Activated naive CD4-positive, alpha-beta T cell treated with anti-CD3 and anti-CD28 coated beads for 36 hours (primary cell): ENCODE measurements around the gene RPS19BP1. TPM values are rescaled to one million over a fixed set of nuclear protein-coding genes. Genes with fewer than 3 reads are reported as not detected.

Source experiments
- CTCF ChIA-PET: fragments of 350-600 bp; sonication (Branson Sonifier 250); formaldehyde crosslinking; loops from one replicate; lab custom pipeline; 2021; ENCODE audit warnings: antibody characterized with exemption; lab: Charles Lee
- DNase-seq: peaks from one replicate; pipeline ENCODE4 v3.0.0-alpha.2; 2020
- H3K27ac Mint-ChIP-seq: one replicate; pipeline ENCODE4 v1.8.0; 2021; ENCODE audit warnings: mild to moderate bottlenecking, mixed read lengths
- H3K27me3 Mint-ChIP-seq: one replicate; pipeline ENCODE4 v1.8.0; 2021; ENCODE audit warnings: low read depth, mixed read lengths
- H3K36me3 Mint-ChIP-seq: one replicate; pipeline ENCODE4 v1.8.0; 2021; ENCODE audit warnings: low read depth, mixed read lengths
- H3K4me1 Mint-ChIP-seq: one replicate; pipeline ENCODE4 v1.8.0; 2021; ENCODE audit warnings: low read depth, mixed read lengths
- H3K4me3 Mint-ChIP-seq: one replicate; pipeline ENCODE4 v1.8.0; 2021; ENCODE audit warnings: mild to moderate bottlenecking, moderate library complexity, mixed read lengths
- H3K9me3 Mint-ChIP-seq: one replicate; pipeline ENCODE4 v1.8.0; 2021; ENCODE audit warnings: mixed read lengths
- intact Hi-C: fragments of 100-400 bp; cut with micrococcal nuclease; formaldehyde crosslinking; loops from one replicate; pipeline ENCODE4 v1.15.1; 2023
- total RNA-seq, 2 experiments: library from RNA; stranded (reverse); gene quantifications; one replicate each; pipeline ENCODE4 v1.2.3, GENCODE V29; 2021

RPS19BP1 gene
- total RNA-seq, 2 experiments from 2014 or later: 52.0 to 56.2 TPM

DNA sequence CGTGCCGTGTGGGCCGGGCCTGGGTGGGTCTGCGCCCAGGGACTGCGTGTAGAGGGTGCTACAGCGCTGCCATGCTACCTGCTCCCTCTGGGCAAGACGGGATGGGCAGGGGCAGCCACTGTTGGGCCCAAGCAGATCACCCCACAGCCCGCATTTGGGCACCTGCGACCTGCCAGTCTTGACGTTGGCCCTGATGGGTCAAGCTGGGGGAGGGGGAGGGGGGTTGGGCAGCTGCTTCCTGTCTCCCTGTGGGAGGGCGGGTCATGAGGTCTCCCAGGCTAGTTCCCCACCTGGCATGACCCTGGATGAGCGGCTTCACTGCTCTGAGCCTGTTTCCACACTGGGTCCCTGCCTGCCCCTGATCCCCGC lies 2.8 kb upstream of the RPS19BP1 start:
- intact Hi-C loops: loop anchor here (10.0 kb wide), 1 partner anchor 1749 kb away; the partner anchor contains the start of gene RANGAP1
- Mint-ChIP-seq H3K36me3 (peaks cover 10% of the 10 kb centered on the region), H3K4me3 (no peak overlapping the region), H3K27ac (no peak overlapping the region), H3K27me3 (no peaks in the 10 kb centered on the region), H3K9me3 (no peaks in the 10 kb centered on the region), H3K4me1 (peaks cover 20% of the 10 kb centered on the region)
- no peak for DNase-seq
- CTCF ChIA-PET: interaction anchor here (0.6 to 4.1 kb wide), 27 partner anchors 9 to 813 kb away, joined by 3 to 67 read pairs (median 6); no protein-coding TSS in a partner anchor

DNA sequence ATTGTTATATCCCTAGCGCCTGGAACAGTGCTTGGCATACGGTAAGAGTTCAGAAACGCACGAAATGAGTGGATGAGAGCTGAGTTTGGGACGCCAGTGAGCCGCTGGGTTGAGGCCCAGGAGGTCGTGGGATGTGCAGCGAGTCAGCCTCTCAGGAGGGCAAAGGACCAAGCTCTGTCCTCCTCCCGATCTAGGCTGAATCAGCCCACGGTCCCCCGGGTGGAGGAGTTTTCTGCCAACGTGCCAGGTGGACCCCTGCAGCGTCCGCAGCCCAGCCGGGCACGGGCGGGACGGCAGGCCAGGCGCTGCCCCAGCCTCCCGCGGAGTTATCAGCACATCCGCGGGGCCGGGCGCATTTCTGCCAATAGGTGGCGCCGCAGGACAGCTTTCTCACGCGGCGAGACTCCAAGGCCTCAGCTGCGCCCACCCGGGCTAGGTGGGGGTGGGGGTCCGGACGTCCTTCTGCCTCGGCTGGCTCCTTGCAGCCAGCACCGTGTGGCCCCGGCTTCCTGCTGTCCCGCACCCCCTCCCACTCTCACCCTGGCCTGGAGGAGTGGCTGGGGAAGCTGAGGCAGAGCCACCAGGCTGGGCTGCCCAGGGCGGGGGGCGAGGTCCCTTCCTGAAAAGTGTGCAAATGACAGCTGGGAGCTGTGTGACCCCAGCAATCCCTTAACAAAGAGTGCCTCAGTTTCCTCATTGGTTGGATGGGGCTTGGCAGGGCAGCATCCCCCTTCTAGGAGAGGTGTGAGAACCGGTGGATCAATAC lies 2.2 kb upstream of the RPS19BP1 start:
- no peak overlapping the region for H3K4me3 Mint-ChIP-seq
- no peaks in the 10 kb centered on the region for H3K27me3 Mint-ChIP-seq

DNA sequence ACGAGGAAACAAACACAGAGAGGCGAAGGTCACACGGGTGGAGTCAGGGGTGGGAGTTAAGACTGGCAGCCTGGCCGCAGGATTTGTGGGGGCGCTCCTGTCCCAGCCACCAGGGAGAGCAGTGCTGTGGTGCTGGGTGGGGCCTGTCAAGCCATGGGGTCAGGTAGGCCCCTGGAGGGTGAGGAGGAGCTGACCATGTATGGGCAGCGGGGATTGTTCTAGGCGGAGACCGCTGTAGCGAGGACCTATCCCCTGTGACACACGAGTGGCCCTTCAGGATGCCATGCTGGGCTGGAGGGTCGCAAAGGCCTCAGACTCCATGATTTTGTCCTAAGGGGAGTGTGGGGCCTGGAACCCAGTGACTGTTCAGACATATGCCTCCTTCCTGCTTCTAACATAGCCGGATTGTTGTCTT lies 1.6 kb upstream of the RPS19BP1 start:
- no peak overlapping the region for H3K4me3 Mint-ChIP-seq
- CTCF ChIA-PET: interaction anchor here (0.6 to 4.1 kb wide), 35 partner anchors 10 to 814 kb away, joined by 3 to 67 read pairs (median 5); partner anchors contain the start of gene TAB1
- peaks cover 17% of the 10 kb centered on the region for H3K36me3 Mint-ChIP-seq
- intact Hi-C loops: loop anchor here (1.0 to 10.0 kb wide), 4 partner anchors 490 to 1751 kb away; partner anchors contain the start of genes ADSL, RANGAP1 and TNRC6B
- no peak for DNase-seq
- H3K9me3 Mint-ChIP-seq: no peaks in the 10 kb centered on the region
- peaks cover 33% of the 10 kb centered on the region for H3K4me1 Mint-ChIP-seq
- H3K27me3 Mint-ChIP-seq: no peaks in the 10 kb centered on the region
- peak overlapping the region; percentile 4 for H3K27ac Mint-ChIP-seq

More for the DNA sequence above, 2.2 kb upstream of the RPS19BP1 start:
- H3K4me1 Mint-ChIP-seq: peaks cover 26% of the 10 kb centered on the region
- H3K9me3 Mint-ChIP-seq: no peaks in the 10 kb centered on the region
- CTCF ChIA-PET: interaction anchor here (0.6 to 4.1 kb wide), 38 partner anchors 10 to 813 kb away, joined by 3 to 67 read pairs (median 5); partner anchors contain the start of gene TAB1
- peaks cover 15% of the 10 kb centered on the region for H3K36me3 Mint-ChIP-seq
- peak; percentile 89 for DNase-seq
- intact Hi-C loops: loop anchor here (1.0 to 10.0 kb wide), 4 partner anchors 490 to 1750 kb away; partner anchors contain the start of genes ADSL, RANGAP1 and TNRC6B
- H3K27ac Mint-ChIP-seq: peak overlapping the region; percentile 4

DNA sequence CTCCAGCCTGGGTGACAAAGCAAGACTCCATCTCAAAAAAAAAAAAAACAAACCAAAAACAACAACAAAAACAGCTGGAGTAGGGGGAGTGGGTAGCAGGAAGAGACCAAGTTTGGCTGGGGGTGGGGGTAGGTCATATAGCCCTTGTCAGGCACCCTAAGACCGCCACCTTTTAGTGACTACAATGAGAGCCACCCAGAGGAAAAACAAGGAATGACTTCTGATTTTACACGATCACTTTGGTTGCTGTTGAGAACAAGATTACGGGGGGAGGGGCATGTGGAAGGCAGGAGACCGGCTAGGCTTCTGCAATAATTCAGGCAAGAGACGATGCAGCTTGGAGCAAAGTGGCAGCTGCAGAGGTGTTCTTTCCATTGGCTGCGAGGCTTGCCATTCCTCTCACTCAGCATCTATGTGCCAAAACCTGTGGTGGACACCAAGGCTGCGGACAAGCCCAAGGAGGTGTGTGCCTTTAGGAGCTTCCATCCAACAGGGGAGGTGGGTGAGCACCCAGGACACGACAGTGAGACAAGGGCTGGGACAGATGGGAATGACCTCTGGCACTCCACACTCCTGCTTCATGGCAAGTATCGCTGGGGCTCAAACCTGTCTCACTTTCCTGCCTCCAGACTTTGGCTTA lies 1.7 kb downstream of the RPS19BP1 start:
- DNase-seq: peak; percentile 47
- CTCF ChIA-PET: interaction anchor here (0.6 to 11.1 kb wide), 14 partner anchors 15 to 1235 kb away, joined by 3 to 208 read pairs (median 4); partner anchors contain the start of gene MIEF1
- peak overlapping the region; percentile 94 for H3K4me3 Mint-ChIP-seq
- peaks cover 61% of the 10 kb centered on the region for H3K4me1 Mint-ChIP-seq
- no peaks in the 10 kb centered on the region for H3K9me3 Mint-ChIP-seq
- intact Hi-C loops: loop anchor here (5.0 to 10.0 kb wide), 3 partner anchors 646 to 1754 kb away; partner anchors contain the start of genes ADSL, RANGAP1 and TNRC6B
- H3K27ac Mint-ChIP-seq: peak overlapping the region; percentile 40
- H3K27me3 Mint-ChIP-seq: no peaks in the 10 kb centered on the region
- H3K36me3 Mint-ChIP-seq: peaks cover 26% of the 10 kb centered on the region

DNA sequence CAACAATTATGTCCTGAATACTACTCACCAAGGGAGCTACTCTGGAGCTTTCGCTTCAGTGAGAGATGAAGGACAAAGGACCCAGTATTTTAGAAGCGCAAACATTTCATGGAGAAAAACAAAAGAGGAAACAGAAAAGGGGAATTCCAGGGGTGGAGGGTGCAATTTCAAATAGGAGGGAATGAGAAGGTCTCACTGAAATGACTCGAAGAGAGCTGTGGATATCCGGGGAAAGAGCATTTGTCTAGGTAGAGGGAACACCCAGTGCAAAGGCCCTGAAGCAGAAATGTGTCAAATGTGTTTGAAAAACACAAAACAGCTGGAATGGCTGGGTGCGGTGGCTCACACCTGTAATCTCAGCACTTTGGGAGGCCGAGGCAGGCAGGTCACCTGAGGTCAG lies 2.4 kb downstream of the RPS19BP1 start:
- intact Hi-C loops: loop anchor here (5.0 to 10.0 kb wide), 3 partner anchors 647 to 1755 kb away; partner anchors contain the start of genes ADSL, RANGAP1 and TNRC6B
- DNase-seq: no peak
- Mint-ChIP-seq H3K36me3 (peaks cover 31% of the 10 kb centered on the region), H3K27me3 (no peaks in the 10 kb centered on the region), H3K4me1 (peaks cover 67% of the 10 kb centered on the region), H3K27ac (no peak overlapping the region), H3K4me3 (no peak overlapping the region), H3K9me3 (no peaks in the 10 kb centered on the region)
- CTCF ChIA-PET: interaction anchor here (0.7 to 11.1 kb wide), 10 partner anchors 14 to 514 kb away, joined by 3 to 208 read pairs (median 5); partner anchors contain the start of gene MIEF1

DNA sequence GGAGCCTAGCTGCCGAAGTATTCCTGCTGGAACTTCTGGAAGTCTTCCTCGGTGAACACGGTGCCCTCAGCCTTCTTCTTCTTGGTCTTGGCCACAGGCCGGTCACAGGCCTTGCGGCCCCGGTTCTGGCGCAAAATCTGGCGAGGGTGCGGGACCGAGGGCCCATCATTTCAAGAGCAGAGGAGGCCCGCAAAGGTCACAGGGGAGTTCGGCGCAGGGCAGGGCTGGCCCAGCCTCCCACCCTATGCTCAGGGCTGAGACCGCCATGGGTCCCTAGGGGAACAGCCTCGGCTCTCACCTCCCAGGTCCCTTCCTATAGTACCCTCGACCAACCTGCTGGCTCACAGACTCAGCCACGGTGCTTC lies 3.1 kb downstream of the RPS19BP1 start:
- Mint-ChIP-seq H3K27ac (peak overlapping the region; percentile 83), H3K9me3 (no peaks in the 10 kb centered on the region), H3K4me3 (no peak overlapping the region), H3K27me3 (no peaks in the 10 kb centered on the region), H3K36me3 (peaks cover 36% of the 10 kb centered on the region), H3K4me1 (peaks cover 73% of the 10 kb centered on the region)
- CTCF ChIA-PET: interaction anchor here (0.7 to 11.1 kb wide), 24 partner anchors 9 to 507 kb away, joined by 3 to 208 read pairs (median 5); partner anchors contain the start of genes ATF4, MIEF1, RPL3 and TAB1
- intact Hi-C loops: loop anchor here (1.0 to 2.0 kb wide), 5 partner anchors 27 to 358 kb away; partner anchors contain the start of genes MIEF1 and TAB1
- DNase-seq: no peak

DNA sequence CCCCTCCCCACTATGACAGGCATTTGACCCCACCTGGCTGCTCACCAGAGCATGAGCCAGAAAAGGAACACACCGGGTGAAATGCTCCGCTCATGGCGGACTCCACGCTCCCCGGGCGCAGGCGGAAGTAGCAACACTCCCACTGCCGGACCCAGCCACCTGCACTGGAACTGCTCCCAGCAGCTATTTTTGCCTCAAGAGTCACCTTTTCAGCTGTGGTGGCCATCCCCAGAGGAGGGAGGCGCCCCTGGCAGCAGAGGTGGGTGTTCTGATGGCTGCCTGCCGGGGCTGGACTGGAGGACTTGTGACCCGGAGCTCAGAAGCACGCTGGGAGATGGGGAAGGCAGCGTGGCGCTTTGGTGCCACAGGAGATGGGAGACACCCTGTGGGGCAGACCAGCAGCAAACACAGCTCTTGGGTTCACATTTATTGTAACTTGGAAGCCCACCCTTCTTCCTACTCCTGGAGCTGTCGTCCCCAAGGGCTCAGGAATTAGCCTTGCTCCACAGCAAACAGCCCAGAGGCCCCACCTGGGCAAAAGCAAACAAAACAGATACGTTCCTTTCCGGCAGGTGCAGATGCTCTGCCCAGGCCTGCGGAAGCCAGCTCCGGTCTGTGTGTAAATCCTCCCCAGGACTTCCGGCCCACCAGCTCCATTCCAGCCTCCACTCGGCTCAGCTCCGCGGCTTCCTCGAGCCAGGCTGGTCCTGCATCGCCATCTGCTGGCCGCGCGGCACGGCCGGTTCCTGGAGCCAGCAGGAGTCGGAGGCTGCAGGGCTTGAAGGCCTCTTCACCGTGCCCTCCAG lies 3.7 kb downstream of the RPS19BP1 start:
- CTCF ChIA-PET: interaction anchor here (0.6 to 11.1 kb wide), 28 partner anchors 8 to 508 kb away, joined by 3 to 208 read pairs (median 4); partner anchors contain the start of genes ATF4, MIEF1, RPL3 and TAB1
- DNase-seq: peak; percentile 96
- H3K9me3 Mint-ChIP-seq: no peaks in the 10 kb centered on the region
- H3K4me1 Mint-ChIP-seq: peaks cover 76% of the 10 kb centered on the region
- H3K27ac Mint-ChIP-seq: peak overlapping the region; percentile 83
- no peaks in the 10 kb centered on the region for H3K27me3 Mint-ChIP-seq
- intact Hi-C loops: loop anchor here (1.0 to 2.0 kb wide), 5 partner anchors 26 to 358 kb away; partner anchors contain the start of genes MIEF1 and TAB1
- H3K36me3 Mint-ChIP-seq: peaks cover 36% of the 10 kb centered on the region
- H3K4me3 Mint-ChIP-seq: peak overlapping the region; percentile 47

DNA sequence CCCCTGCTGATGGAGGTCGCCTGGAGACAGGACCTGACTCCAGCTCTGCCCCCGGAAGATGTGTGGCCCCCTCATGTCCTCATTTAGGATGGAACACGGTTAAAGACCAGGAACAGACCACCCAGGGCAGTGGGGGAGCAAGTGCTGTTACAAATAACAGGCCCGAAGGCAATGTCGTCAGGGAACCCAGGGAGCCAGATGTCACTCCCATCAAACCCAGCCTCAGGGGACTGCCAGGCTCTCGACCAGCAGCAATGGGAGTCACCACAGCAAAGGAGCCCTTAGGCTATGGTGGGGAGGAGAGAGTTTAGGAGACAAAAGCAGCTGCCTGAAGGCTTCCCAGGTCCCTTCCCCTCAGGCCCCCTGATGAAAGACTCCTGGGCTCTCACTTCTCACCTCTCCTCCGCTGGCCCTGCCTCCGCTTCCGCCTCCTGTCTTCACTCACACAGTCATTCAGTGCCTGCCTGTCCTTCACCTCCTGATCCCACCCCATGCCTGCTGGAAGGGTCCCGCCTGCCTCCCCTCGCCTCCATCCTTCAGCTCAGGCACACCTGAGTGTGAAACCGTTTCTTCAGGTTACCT lies 4.4 kb downstream of the RPS19BP1 start:
- Mint-ChIP-seq H3K4me1 (peaks cover 79% of the 10 kb centered on the region), H3K27ac (peak overlapping the region; percentile 92), H3K4me3 (peak overlapping the region; percentile 22), H3K9me3 (no peaks in the 10 kb centered on the region), H3K36me3 (peaks cover 40% of the 10 kb centered on the region), H3K27me3 (no peaks in the 10 kb centered on the region)
- CTCF ChIA-PET: interaction anchor here (0.8 to 11.1 kb wide), 18 partner anchors 8 to 508 kb away, joined by 3 to 208 read pairs (median 6); partner anchors contain the start of genes ATF4, MIEF1 and TAB1
- DNase-seq: no peak
- intact Hi-C loops: loop anchor here (2.0 kb wide), 2 partner anchors 25 to 129 kb away; partner anchors contain the start of genes MIEF1 and TAB1

DNA sequence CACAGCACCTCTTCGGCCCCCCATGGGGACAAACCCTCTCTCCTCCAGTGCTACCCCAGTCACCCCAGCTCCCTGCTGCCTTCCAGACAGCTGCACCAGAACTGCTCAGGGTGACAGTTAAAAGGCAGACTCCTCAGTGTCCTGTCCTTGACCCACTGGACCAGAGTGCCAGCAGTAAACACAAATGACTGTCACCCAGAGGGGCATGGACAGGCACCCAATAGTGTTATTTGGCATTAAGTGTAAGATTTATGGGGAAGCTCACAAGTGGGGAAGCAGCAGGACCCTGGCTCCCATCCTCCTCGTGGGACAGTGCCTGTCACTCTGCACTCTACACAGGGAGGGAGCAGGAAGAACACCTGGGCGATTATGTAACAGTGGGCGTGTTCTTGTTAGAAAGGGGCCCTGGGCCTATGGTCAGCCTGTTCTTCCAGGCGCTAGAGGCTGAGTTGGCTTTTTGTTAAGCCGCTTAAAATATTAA lies 5.0 kb downstream of the RPS19BP1 start:
- Mint-ChIP-seq H3K36me3 (peaks cover 45% of the 10 kb centered on the region), H3K4me3 (no peak overlapping the region), H3K27me3 (no peaks in the 10 kb centered on the region), H3K27ac (peak overlapping the region; percentile 92), H3K9me3 (no peaks in the 10 kb centered on the region), H3K4me1 (peaks cover 84% of the 10 kb centered on the region)
- DNase-seq: no peak
- intact Hi-C loops: no loop called here
- CTCF ChIA-PET: interaction anchor here (0.6 to 11.1 kb wide), 7 partner anchors 27 to 356 kb away, joined by 3 to 208 read pairs (median 4); partner anchors contain the start of gene TAB1

DNA sequence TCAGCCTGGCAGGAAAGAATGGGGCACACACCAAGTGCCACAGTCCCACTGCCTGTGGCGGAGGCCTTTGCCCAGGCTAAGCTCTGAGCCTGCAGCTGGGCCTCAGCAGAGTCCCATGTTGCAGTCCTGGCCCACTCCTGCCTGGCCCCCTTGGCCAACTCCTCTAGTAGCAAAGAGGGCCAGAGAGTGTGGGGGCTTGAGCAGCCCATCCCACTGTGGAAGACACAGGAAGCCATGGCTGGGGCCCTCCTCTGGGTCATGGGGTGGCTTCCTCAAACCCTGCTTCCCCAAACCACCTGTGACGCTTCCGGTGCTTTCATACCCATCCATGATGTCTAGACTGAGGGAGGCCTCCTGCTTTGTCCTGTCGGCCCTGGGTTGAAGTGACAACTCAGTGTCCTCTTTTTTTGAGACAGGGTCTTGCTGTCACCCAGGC lies 5.8 kb downstream of the RPS19BP1 start:
- H3K27me3 Mint-ChIP-seq: no peaks in the 10 kb centered on the region
- peaks cover 52% of the 10 kb centered on the region for H3K36me3 Mint-ChIP-seq
- peak; percentile 61 for DNase-seq
- H3K4me1 Mint-ChIP-seq: peaks cover 90% of the 10 kb centered on the region
- no peak overlapping the region for H3K4me3 Mint-ChIP-seq
- H3K9me3 Mint-ChIP-seq: no peaks in the 10 kb centered on the region
- peak overlapping the region; percentile 92 for H3K27ac Mint-ChIP-seq
- intact Hi-C loops: no loop called here
- CTCF ChIA-PET: interaction anchor here (0.6 to 11.1 kb wide), 6 partner anchors 9 to 186 kb away, joined by 3 to 208 read pairs (median 3); no protein-coding TSS in a partner anchor
